HG03432 (cell line): Measurements from ENCODE around the gene HSPA12A.

Experiments
- ATAC-seq: cut with Tn5 transposase; IDR thresholded peaks from one replicate; pipeline ENCODE4 v1.9.1; 2021; ENCODE audit warnings: mild to moderate bottlenecking, moderate library complexity; ENCODE audit not compliant: unreplicated experiment

The HSPA12A gene

GRCh38 chr10:116694243-116694926, 48.0 kb downstream of the HSPA12A start:
- no peak for ATAC-seq

- no peak for ATAC-seq
Observed at GRCh38 chr10:116692225-116692624, 50.1 kb downstream of the HSPA12A start.

- ATAC-seq: no peak
Observed at GRCh38 chr10:116691635-116692034, 50.7 kb downstream of the HSPA12A start.

GRCh38 chr10:116690356-116691322, 51.7 kb downstream of the HSPA12A start:
- ATAC-seq: no peak

- ATAC-seq: no peak
Observed at GRCh38 chr10:116689744-116690143, 52.6 kb downstream of the HSPA12A start.

- ATAC-seq: no peak
Observed at GRCh38 chr10:116688741-116689495, 53.4 kb downstream of the HSPA12A start.

GRCh38 chr10:116688241-116688711, 54.1 kb downstream of the HSPA12A start:
- no peak for ATAC-seq

GRCh38 chr10:116687633-116688032, 54.7 kb downstream of the HSPA12A start:
- no peak for ATAC-seq

- ATAC-seq: no peak
Observed at GRCh38 chr10:116686632-116687031, 55.7 kb downstream of the HSPA12A start.

- no peak for ATAC-seq
Observed at GRCh38 chr10:116685807-116686206, 56.6 kb downstream of the HSPA12A start.

- ATAC-seq: no peak
Observed at GRCh38 chr10:116684781-116685180, 57.6 kb downstream of the HSPA12A start.

GRCh38 chr10:116683821-116684220, 58.5 kb downstream of the HSPA12A start:
- ATAC-seq: no peak

- no peak for ATAC-seq
Observed at GRCh38 chr10:116683166-116683565, 59.2 kb downstream of the HSPA12A start.

- ATAC-seq: no peak
Observed at GRCh38 chr10:116679351-116679750, 63.0 kb downstream of the HSPA12A start.

- no peak for ATAC-seq
Observed at GRCh38 chr10:116676633-116677032, 65.7 kb downstream of the HSPA12A start.

GRCh38 chr10:116676118-116676517, 66.2 kb downstream of the HSPA12A start:
- ATAC-seq: no peak

GRCh38 chr10:116674901-116675423, 67.4 kb downstream of the HSPA12A start:
- no peak for ATAC-seq

- no peak for ATAC-seq
Observed at GRCh38 chr10:116673866-116674265, 68.5 kb downstream of the HSPA12A start.

GRCh38 chr10:116672891-116673290, 69.5 kb downstream of the HSPA12A start:
- no peak for ATAC-seq

- no peak for ATAC-seq
Observed at GRCh38 chr10:116671274-116671926, 71.0 kb downstream of the HSPA12A start.
